SH-SY5Y (cell line): ENCODE data around the gene LRRC23.

Experiments used
- GATA2 ChIP-seq: IDR thresholded peaks from 2 replicates; pipeline ENCODE4 v1.6.1; 2011; ENCODE audit warnings: mild to moderate bottlenecking, low read depth, low read length
- GATA3 ChIP-seq: IDR thresholded peaks from 2 replicates; pipeline ENCODE4 v1.6.1; 2011; ENCODE audit warnings: low read depth, mild to moderate bottlenecking, low read length, moderate library complexity

GRCh38 chr12:6860942-6861341 lies 43.7 kb upstream of the LRRC23 start:
- TF ChIP-seq GATA3 = no peak
- no peak for TF ChIP-seq GATA2
